LHCN-M2 (cell line): Measurements from ENCODE around the gene SLC17A9. TPM values are rescaled to one million over a fixed set of nuclear protein-coding genes. Genes with fewer than 3 reads are reported as not detected.

Source experiments
- DNase-seq: peaks from one replicate; pipeline ENCODE4 v3.0.0-alpha.2; 2012; ENCODE audit warnings: low read depth
- total RNA-seq: library from RNA; depleted of rRNA; stranded (reverse); fragments of >200 nt; gene quantifications from 2 replicates; pipeline ENCODE4 v1.2.3, GENCODE V29; 2014

Gene SLC17A9
- total RNA-seq, 1 experiment from 2014 or later: not detected

GRCh38 chr20:62967628-62968351, 15.3 kb downstream of the SLC17A9 start:
- no peak for DNase-seq

DNA sequence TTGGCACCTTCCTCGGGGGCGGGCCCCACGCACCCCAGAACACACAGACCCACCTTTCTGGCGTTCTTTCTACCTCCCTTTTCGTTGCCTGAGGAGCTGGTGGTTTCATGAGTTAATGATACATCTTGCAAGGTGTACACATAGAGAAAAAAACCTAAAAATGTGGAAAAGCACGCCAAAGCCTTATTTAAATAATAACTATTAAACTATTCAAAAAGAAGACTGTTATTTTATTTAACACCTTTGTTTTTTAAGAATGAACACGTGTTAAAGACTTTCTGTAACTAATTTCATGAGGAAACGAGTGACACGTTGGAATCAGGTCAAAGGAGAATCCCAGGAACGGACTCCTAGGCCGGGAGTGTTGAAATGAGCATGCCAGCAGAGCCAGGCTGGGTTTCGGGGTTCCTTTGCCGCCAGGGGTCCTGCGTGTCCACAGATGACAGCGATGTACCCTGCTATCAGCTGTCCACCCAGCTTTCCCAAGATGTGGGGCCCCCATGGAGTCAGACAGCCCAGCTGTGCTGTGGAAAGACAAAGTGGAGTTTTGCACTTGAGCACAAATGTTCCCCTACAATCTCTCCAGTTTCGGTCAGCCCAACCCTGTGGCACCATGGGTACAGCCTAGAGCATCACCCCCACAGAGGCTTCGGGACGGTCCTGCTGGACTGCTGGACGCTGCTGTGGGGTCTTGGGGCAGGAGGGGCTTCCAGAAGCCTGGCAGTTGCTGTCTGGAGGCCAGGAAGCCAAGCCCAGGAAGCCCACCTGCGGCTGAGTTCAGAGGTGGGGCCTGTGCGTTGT, 16.1 kb downstream of the SLC17A9 start:
- DNase-seq: no peak

DNA sequence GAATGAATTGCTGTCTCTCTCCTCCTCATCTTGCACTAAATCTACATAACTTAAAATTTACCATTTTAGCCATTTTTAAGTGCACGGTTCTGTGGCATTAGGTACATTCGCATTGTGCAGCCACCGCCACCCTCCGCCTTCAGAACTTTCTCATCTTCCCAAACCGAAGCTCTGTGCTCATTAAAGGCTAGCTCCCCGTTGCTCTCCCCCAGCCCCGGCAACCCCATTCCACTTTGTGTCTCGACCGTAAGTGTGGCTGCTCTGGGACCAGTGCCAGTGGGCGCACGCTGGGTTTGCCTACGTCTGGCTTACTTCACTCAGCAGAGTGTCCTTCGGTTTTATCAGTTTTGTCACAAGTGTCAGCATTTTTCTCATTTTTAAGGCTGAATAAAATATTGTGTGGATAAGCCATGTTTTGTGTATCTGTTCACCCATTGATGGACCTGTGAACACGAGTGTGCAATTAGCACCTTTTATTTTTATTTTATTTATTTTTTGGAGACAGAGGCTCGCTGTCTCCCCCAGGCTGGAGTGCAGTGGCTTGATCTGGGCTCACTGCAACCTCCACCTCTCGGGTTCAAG, 16.8 kb downstream of the SLC17A9 start:
- DNase-seq: no peak

DNA sequence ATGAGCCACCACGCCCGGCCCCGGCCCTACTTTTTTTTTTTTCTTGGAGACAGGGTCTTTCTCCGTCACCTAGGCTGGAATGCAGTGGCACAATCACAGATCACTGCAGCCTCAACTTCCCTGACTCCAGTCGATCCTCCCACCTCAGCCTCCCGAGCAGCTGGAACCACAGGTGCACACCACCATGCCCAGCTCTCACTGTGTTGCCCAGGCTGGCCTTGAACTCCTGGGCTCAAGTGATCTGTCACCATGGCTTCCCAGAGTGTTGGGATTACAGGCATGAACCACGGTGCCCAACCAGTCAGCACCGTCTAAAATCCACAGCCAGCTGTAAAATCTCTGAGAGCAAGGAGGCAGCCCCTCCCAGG, 17.4 kb downstream of the SLC17A9 start:
- DNase-seq: no peak

DNA sequence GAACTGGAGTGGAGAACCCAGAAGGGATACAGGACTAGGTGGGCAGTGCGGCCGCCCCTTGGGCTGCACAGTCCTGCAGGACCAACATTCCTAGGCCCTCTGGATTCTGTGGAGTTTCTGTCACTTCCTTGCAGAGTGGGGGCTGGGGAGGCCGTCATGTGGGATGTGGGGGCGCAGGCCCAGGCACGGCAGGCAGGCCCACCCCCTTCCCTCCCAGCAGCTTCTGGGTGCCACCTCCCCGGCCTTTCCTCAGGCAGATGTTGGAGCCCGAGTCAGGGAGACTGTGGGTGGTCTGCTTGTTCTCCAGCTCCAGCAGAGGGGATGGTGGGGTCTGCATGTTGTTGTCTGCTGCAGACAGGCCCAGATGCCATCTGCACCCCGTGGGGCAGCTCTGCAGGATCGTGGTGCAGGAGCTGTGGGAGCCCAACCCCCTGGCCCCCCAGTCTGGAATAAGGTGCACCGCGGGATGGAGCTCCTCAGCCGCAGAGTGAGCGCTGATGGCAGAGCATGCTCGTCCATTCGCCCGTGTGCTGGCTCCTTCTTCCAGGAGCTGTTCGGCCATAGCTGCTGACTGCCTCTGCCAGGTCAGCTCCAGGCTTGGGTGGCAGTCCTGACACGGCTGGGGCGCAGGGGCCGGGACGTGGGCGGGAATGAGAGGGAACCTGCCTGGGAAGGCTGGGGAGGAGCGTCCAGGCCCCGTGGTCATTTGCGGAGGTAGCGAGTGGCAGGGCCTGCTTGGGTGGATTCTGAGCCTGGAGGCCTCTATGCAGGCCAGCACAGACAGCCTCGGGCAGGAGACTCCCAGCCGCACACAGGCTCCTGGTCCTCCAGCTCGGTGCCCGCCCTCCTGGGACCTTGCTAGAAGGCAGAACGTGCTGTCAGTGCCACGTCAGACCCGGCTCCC, 18.1 kb downstream of the SLC17A9 start:
- DNase-seq: no peak

GRCh38 chr20:62971211-62971949, 18.9 kb downstream of the SLC17A9 start:
- DNase-seq: no peak

DNA sequence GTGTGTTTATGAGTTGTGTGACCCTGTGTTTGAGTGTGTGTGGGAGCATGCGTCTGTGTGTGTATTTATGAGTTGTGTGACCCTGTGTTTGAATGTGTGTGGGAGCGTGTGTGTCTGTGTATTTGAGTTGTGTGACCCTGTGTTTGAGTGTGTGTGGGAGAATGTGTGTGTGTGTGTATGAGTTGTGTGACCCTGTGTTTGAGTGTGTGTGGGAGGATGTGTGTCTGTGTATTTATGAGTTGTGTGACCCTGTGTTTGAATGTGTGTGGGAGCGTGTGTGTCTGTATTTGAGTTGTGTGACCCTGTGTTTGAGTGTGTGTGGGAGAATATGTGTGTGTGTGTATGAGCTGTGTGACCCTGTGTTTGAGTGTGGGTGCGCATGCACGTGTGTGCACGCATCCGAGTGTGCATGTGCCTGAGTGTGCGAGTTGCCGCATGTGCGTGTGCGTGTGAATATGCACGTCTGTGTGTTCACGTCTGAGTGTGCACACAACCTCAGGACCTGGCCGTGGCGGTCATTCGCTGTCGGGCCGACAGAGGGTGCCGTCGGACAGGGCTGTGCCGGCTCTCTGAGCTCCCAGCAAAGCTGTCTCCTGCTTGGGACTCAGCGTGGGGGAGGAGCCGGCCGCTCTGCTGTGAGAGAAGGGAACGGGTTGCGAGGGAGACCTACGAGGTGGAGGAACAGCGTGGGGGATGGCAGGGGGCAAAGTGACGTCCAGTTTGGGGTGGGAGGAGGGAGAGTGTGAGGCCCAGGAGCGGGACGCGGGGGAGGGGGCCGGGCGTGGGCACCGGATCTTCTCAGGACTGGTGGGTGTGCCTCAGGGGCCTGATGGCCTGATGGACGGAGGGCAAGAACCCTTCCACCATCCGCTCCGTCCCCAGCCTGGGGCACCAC, 19.7 kb downstream of the SLC17A9 start:
- peak; percentile 64 for DNase-seq

DNA sequence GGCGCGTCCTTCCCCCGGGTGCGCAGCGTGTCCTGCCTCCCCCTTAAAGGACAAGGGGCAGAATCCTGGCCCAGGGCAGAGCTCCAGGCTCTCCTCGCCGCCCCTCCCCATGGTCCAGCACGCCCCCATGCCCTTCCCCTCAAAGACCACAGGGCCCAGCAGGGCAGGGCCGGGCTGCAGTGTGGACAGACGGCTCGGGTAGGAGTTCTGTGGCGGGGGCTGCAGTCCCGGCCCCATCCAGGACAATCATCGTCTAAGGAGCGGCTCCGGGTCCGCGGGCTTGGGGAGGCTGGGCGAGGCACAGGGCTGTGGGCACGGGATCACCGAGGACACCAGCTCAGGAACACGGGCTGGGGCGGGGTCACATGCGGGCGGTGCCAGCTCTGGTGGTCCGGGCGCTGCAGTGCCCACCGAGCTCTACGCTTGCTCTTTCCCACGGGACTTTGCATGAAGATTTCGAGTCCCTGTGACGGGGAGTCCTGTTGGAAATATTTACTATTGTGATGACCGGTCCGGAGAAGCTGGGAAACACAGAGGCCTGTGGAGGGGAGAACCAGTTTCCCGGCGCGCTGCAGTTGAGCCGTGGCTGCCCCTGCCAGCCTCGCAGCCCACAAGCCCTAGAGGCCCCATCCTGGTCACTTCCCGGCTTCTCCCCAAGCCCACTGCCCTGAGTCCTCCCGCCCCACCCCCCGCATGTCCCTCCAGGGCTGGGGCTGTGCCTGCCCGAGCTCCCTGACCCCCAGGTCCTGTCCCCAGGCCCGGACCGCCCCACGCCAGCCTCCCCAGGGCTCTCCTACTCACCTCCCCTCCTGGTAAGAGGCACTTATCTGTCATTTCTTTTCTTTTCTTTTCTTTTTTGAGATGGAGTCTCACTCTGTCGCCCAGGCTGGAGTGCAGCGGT, 20.6 kb downstream of the SLC17A9 start:
- no peak for DNase-seq

GRCh38 chr20:62975251-62975760, 22.8 kb downstream of the SLC17A9 start:
- DNase-seq: no peak

DNA sequence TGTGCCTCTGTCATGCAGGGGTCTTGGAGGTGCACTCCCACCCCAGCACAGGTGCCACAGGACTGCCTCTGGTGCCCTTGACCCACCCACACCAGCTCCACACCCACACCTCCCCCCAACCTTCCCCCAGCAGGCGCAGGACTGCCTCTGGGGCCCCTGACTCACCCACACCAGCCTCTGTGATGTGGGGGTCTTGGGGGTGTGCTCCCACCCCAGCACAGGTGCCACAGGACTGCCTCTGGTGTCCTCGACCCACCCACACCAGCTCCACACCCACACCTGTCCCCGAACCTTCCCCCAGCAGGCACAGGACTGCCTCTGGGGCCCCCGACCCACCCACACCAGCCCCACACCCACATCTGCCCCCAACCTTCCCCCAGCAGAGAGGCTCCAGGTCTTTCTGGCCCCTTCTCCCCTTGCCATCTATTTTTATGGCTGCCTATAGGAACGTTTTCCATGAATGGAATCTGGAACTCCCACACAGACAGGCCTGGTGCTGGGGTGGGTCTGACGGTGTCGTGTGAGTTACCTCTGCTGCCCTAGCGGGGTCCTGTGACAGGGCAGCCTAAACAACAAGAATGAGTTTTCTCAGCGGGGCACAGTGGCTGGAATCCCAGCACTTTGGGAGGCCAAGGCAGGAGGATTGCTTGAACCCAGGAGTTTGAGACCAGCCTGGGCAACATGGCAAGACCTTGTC, 23.5 kb downstream of the SLC17A9 start:
- DNase-seq: no peak

DNA sequence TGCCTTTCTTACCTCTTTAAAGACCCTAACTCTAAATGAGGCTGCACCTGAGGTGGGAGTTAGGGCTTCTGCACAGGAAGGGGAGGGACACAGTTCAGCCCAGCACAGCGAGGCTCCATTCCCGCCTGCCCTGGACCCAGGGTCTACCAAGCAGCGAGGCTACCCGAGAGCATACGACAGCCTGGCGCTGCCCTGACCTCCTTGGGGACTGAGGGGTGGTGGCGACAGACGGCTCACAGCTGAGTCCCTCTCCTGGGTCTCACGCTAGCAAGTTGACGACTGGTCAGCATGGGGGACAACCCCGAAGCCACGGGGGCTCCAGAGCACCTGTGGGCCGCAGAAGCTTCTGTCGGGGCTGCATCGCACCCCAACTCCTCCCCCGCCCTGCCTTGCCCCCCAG, 24.4 kb downstream of the SLC17A9 start:
- no peak for DNase-seq

DNA sequence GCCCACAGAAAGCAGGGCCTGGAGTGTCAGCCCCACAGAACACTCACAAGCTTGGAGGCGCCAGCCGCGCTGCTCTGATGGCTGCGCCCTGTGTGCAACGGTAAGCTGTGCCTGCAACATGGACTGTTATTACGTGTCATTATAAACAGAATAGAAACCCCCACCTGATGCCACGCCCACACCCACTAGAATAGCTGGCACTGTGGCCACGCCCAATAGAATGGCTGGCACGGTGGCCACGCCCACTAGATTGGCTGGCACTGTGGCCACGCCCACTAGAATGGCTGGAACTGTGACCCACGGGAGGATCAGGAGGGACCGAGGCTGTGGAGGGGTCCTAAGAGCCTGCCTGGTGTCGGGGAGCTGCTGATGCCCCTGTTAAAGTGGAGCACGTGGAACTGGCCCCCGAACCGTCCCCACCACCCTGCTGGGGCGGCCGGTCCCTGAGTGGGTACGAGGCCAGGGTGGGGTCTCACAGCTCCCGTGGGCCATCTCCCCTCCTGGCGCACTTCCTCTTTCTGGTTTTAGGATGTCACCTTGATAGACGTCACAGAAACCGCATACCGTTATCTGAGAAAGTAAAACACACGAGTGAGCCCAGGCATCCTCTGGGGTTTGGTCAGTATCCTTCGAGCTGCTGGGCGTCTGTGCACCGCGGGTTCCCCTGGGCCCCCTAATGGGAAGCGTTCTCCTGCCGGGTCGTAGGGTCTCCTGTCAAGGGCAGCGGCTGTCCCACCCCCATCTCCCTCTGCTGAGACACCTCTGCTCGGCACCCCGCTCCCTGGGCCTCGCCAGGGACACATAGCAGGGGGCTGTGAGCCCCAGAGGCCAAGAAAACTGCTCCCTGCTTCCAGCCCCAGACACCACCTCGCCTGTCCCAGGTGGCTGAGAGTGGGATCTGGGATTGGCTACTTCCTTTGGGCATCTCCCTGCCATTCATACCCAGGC, 25.4 kb downstream of the SLC17A9 start:
- DNase-seq: no peak

DNA sequence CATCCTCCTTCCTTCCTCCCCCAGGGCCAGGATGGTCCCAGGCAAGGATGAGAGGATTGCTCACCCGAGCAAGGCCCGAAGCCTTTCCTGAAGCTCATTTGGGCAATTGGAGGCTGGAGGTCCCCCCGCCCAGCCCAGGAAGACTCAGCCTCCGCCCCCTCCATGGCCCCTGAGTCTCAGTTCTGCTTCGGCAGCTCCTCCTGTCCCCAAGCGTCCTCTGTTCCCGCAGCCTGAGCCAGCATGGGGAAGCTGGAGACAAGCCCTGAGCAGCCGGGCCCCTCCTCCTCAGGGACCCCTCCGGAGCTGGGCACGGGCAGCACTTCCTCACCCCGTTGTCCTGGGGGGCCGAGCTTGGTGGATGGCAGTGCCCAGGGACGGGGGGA, 26.0 kb downstream of the SLC17A9 start:
- DNase-seq: no peak

GRCh38 chr20:62979310-62979709, 26.8 kb downstream of the SLC17A9 start:
- DNase-seq: no peak

DNA sequence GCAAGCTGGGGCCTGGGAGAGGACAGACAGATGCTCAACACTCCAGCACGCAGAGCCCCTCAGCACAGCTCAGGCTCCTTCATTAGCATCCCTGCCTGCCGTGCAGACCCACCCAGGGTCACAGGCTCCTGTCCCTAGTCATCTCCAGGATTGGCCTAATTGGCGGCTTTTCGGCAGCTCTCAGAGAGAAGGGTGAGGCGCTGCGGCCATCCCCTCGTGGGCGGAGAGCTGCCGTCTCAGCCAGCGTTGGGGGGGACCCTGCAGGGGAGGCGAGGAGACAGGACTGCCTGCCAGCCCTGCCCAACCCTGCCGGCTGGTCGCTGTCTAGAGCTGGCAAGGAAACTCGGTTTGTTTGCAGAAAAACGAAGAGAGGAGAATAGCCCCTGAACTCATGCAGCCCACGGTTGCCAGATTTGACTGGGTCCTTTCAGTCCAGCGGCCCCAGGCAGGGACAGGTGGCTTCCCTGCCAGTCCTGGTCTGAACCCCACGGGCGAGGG, 27.4 kb downstream of the SLC17A9 start:
- DNase-seq: no peak

GRCh38 chr20:62980380-62980960, 28.0 kb downstream of the SLC17A9 start:
- DNase-seq: no peak
